ENCODE measurements around the gene FBXW8.

- TF ChIP-seq POLR2A (IDR thresholded peaks at IDR 0.05) (no peak), CTCF (IDR thresholded peaks at IDR 0.05 in 4 of 5, conservative IDR thresholded peaks at IDR 0.05 in 1 of 5) (no peak)
Observed at GRCh38 chr12:116971222-116971621, 60.5 kb downstream of the FBXW8 start.
